ENCODE results near the gene MTERF4.
A peak's percentile ranks its signal among the peaks of the same experiment; 100 is the strongest.

MTERF4 gene, protein sequence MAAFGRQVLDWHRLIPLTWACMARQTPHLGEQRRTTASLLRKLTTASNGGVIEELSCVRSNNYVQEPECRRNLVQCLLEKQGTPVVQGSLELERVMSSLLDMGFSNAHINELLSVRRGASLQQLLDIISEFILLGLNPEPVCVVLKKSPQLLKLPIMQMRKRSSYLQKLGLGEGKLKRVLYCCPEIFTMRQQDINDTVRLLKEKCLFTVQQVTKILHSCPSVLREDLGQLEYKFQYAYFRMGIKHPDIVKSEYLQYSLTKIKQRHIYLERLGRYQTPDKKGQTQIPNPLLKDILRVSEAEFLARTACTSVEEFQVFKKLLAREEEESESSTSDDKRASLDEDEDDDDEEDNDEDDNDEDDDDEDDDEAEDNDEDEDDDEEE

DNA sequence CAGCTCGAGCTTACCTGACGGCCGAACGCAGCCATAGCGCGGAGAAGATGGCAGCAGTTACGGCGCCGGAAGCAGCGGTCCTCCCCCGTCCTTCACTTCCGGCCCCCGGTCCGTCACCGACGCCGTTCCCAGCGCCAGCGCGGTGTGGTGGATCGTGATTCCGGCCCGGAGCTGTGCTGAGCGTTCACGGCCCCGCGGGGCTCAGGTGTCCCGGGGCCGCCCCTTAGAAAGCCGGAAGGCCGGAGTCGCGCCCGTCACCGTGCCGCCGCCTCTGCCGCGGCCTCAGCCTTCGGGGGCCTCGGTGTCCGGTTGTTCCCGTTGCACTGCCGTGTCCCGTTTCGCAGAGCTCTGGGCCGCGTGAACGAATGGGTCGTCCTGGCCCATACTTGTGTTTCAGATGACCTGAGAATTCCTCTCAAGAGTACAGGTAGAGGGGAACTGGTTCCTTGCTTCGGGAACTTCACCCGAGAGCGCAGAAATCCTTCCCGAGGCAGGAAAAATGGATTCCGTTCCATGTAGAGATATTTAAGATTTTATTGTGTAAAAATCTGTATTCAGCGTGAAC, at the start of gene MTERF4:
TSS of gene MTERF4 (minus strand) at position 49 of the 565 bp plus-strand sequence. CDS start at position 35, 14 bp downstream.
- peak; percentile 47 for DNase-seq (ENCODE audit: low read depth)

DNA sequence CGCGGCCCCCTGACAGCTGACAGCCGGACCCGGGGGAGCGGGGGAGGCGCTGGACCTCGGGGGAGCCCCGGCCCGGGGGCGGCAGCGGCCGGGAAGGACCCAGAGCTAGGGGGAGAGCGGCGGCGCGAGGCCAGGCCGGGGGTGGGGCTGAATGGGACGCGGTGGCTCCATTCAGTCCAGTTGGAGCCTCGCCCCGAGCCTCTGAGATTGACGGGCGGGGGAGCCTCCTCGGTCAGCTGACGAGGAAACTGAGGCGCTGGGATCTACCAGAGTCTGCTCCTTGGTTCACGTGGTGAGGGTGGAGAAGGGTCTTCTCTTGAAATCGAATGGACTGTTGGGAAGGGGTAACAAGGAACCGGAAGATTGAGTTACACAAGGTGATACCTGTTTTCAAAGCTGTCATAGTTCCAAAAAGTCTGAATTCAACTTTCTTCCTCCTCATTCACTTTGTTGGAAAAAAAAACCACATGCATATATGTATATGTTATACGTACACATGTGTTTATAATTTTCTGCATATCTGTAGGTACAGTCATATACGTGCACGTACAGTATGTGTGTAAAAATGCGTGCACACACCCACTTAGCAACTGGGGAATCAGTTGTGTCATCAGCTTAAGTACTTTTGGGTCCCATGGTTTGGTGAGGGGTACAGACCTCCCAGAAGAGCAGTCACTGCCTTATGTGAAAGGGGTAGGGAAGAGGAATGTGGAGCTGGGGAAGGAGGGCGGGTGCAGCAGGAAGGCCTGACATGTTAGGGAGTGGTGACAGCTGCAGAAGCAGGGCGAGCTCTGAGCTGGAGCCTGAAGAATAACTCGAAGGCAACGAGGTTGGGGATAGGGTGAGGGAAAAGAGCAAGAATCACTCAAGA, 48.8 kb upstream of the MTERF4 start:
- DNase-seq (ENCODE audit: low read depth) = no peak

DNA sequence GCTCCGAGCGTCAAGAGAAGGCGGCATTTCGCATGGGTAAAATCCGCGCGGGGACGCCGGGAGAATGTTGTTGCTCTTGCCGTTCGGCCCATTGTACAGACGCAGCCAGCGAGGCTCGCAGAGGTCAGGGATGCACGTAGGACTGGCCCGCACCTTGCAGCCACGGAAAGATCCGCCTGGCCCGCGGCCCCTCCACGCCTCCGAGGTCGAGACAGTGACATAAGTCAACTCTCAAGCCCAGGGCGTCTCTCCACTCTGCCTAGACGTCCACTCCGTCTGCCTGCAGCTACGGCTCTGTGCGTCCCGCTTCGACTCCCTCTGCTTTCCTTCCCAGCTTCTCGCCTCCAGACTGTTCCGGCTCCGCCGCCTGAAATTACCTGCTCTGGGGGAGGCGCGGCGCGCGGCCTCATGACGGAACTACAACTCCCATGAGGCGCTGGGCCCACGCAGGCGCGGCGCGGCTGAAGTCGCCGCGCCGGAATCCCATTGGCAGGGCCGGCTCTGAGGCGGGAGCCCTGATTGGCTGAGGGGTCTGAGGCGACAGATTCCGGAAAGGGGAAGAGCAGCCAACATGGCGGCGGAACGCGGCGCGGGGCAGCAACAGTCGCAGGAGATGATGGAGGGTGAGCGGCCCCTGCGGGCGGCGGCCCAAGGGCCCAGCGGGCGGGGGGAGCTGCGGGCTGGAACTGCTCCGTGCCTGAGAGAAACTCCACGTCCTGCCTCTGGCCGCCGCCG, 48.0 kb upstream of the MTERF4 start, which contains the start of gene PPP1R7:
TSS of gene PPP1R7 (plus strand) at position 543 of the 735 bp plus-strand sequence. CDS start at position 572, 29 bp downstream.
- DNase-seq (ENCODE audit: low read depth) = peak; percentile 80

DNA sequence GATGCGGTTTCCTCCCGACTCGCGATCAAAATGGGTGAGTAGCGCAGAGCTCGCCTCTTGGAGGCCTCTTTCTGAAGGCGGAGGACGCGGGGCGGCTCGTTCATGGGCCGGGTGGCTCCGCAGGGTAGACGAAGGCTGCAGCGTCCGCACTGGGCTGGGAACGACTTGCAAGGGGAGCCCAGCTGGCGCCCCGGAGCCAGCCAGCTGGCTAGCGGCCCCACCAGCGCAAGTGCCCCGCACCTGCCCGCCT, 47.5 kb upstream of the MTERF4 start:
- no peak for DNase-seq (ENCODE audit: low read depth)

DNA sequence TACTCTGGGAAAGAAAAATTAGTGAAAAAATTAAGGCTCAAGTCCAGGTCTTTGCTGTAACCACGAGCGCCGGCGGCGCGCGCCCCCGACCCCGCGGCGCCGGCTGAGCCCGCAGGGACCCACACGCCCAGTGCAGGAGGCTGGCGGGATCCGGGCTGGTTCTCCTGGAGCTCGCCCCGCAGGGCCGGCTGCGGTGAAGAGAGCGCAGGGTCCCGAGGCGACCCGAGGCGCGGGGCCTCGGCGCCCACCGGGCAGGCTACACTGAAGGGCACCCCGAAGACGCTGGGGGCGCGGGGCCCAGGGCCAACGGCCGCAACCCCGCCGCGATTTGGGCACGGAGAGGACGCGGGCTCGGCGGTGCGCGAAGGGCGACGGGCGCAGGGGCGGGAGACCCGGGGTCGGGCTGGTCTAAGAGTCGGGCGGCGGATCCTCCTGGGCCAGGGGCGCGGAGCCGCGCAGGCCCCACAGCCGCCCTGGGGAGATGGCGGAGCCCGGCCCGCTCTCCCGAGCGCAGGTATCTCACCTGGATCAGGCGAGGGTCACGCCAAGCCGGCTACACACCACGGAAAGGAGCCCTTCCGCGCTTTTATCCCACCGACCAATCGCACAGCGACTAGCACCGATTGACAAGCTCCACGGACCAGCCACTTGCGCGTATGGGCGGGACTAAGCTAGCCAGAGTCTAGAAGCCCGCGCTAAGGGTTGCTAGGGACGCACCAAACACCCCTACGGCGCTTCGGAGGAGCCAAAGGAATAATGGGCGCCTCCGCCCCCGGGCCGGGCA, 47.0 kb upstream of the MTERF4 start, which contains the start of gene PASK:
TSS of gene PASK (minus strand) at position 582 of the 784 bp plus-strand sequence. CDS start 6,440 bp downstream, outside the sequence.
- peak; percentile 81 for DNase-seq (ENCODE audit: low read depth)

DNA sequence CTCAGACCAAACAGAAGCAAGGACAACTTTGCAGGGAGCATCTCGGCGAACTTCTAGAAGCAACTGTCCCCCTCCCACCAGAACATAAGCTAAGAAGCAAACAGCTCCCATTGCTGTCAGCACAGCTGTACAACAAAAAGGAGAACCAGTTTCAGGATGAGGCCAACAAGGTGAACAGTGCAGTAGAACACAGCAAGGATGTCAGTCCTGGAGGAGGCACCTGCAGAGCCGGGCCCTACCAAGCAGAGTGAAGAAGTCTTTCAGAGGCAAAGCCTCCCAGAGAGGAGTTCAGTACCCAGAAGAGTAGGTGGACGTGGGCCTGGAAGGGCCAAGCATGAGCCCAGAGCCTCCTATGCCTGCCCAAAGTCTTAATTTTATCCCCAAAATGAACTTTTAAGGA, 46.2 kb upstream of the MTERF4 start:
- DNase-seq (ENCODE audit: low read depth) = no peak

DNA sequence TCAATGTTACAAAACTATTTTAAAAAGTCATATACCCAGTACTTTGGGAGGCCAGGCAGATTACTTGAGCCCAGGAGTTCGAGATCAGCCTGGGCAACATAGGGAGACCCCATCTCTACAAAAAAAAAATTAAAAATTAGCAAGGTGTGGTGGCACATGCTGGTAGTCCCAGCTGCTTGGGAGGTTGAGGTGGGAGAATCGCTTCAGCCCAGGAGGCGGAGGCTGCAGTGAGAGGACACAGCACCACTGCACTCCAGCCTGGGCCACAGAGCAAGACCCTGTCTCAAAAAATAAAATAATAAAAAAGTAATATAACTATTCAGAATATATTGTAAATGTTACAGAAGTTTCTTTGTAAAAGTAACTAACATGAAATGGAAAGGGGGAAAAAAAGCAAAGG, 45.2 kb upstream of the MTERF4 start:
- DNase-seq (ENCODE audit: low read depth) = no peak

DNA sequence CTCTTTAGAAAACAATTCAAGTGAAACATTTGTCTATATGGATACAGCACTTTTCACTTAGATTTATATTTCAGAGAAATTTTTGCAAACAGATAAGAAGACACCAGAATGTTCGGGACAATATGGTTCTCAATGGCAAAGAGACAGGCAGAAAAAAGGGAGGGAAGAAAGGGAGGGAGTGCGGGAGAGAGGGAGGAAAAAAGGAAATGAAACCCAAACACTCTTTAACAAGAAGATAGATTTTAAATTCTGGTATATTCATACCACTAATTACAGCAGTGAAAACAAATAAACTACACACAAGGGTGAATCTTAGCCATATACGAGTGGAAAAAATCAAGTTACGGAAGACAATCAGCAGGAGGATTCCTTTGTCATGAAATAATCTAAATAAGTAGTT, 44.2 kb upstream of the MTERF4 start:
- no peak for DNase-seq (ENCODE audit: low read depth)

DNA sequence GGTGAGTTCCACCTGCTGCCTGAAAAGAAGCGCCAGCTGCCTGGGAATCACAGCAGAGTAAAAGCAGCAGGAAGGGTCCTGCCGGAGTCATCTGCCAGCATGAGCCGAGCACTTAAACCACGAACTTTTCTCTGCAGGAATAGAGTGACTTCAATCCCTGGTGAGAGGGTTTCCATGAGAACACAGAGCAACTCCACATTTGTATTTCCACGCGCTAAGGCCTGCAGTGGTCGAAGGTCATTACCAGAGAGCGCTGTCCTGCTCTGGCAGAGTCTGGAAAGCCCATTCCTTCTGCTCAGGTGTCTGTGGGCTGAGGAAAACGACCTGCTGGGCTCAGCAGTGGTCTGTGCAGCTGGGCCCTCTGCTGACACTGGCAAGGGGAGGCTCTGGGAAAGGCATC, 40.5 kb upstream of the MTERF4 start:
- no peak for DNase-seq (ENCODE audit: low read depth)

DNA sequence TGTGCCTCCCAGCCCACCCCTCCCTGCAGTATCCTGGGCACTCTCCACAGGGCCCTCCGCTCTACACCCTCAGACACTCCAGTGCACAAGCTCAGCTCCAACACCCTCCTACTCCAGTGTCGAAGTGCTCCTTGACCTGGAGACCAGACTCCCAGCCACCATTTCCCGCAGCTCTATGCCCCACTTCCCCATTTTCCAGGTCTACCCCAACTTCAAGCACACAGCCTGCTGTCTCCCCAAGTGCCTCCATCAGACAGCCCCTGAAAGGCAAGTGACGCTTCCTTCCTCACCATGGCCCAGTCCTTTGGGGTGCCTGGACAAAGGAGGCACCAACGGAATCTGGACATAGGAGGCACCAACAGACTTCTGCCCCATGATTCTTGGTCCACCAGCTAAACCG, 40.0 kb upstream of the MTERF4 start:
- no peak for DNase-seq (ENCODE audit: low read depth)

DNA sequence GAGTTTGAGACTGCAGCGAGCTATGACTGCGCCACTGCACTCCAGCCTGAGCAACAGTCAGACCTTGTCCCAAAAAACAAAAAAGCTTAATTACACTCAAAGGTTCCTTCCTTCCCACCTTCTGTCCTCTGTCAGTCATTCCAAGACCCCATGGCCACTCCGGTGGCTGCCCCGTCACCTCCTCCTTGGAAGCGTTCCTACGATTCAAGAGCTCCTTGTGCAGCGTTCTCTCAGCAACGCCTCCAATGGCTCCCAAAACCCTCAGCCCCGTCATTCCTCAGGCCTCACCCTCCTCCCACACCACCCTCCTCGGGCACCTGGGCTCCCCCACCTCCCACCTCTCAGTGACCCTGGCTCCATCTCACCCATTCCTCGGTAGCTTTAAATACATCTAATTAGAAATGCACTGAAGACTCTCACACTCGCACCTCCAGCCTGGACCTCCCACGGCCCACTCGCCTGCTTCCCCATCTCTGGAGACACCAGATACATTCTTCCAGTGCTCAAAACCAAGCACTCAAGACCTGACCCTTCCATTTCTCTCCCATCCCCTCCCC, 39.2 kb upstream of the MTERF4 start:
- no peak for DNase-seq (ENCODE audit: low read depth)

DNA sequence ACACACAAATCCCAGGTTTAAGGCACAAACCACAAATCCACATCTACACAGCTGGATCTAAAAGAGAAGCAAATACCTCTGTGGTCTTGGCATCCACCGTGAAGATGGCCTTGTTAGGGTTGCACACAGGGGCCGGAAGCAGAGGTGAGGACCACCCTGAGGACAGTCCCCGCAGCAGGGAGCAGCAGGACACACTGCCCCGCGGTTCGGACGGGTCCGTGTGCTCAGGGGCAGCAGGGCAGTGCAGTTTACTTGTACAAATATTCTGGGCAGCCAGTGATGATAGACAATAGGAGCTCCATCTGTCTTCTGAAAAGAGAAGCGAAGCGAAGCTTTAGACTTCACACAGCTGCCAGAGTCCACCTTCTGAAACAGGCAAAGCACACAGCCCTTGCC, 38.4 kb upstream of the MTERF4 start:
- DNase-seq (ENCODE audit: low read depth) = no peak

DNA sequence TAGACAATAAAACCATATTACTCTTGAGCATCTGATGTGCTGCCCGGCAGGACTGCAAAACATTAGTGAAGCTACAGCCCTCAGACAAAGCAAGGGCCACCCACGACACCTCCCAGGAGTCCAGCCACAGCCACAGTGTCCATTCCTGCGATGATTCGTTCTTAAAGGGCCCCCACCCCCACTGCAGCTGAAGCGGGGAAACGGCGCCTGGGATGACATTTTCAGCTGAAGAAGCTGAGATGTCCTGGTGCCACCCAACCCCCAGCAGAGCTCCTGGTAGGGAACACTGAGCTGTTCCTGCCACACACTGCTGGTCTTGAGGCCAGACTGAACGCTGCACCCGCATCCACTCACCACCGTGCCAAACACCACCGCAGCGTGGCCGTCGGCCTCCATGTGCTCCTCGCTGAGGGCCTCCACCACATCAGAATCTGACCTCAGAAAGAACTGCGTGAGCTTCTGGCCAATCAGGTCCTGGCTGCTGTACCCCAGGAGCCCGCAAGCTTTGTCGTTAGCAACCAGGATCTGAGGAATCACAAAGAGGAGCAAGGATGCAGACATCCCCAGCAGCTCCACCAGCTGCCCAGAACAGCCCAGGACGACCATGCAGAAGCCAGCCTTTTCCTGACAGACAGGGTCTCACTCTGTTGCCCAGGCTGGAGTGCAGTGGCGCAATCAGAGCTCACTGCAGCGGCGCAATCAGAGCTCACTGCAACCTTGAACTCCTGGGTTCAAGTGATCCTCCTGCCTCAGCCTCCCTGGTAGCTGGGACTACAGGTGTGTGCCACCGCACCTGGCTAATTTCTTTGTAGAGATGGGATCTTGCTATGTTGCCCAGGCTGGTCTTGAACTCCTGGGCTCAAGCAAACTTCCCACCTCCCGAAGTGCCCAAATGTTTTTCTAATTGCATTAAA, 37.7 kb upstream of the MTERF4 start:
- DNase-seq (ENCODE audit: low read depth) = no peak

DNA sequence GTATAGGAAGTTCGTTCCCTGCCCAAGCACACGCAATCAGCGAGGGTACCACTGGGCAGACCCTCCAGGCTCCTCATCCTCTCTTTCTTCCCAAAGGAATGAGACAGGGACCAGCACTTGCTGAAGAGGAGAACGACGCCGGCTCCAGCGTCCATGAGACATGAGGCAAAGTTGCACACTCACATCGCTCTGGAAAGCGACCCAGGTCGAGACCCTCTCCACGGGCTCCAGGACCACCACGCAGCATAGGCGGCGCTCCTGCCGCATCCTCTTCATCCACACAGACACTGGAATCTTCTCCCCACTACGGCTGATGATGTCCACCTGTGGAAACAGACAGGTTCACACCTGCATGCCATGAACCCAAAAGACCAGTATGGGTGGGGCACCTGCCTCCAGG, 36.4 kb upstream of the MTERF4 start:
- no peak for DNase-seq (ENCODE audit: low read depth)

DNA sequence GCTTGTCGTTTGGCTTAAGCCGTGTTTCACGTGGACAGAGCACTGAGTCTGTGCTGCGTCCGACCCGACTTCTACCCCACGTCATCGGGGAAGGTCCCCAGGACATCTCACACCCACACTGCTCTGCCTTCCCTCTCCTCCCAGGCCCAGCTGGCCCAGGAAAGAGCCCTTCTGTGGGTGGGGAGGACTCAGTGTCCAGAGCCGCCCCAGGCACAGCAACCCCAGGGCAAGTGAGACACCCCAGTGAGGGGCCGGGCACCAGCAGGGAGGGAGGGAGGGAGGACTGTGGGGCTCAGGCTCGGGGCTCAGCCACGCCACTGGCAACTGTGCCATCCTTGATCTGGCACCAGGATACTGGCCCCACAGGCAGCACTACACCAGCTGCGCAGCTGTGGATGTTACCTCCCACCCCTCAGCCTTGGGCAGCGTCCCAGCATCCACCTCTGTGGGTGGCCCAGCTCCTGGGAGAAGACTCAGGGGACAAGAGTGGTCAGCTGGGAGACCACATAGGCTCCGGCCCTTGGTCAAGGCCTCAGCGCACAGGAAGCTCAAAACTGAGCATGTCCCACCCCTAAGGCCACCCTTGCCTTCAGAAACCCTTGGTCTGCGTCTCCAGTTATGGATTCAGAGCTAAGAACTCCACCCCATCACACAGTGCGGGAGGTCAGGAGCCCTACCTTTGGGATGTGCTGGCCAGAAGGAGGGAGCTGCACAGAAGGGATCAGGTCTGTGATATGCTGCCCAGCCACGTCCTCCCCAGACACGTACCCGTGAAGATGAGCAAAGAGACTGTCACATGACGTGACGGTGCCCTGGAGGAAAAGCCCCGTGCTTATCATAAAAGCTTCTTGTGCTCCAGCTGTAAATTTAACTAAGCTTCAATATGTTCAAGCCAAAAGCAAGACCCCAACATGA, 35.4 kb upstream of the MTERF4 start:
- no peak for DNase-seq (ENCODE audit: low read depth)

DNA sequence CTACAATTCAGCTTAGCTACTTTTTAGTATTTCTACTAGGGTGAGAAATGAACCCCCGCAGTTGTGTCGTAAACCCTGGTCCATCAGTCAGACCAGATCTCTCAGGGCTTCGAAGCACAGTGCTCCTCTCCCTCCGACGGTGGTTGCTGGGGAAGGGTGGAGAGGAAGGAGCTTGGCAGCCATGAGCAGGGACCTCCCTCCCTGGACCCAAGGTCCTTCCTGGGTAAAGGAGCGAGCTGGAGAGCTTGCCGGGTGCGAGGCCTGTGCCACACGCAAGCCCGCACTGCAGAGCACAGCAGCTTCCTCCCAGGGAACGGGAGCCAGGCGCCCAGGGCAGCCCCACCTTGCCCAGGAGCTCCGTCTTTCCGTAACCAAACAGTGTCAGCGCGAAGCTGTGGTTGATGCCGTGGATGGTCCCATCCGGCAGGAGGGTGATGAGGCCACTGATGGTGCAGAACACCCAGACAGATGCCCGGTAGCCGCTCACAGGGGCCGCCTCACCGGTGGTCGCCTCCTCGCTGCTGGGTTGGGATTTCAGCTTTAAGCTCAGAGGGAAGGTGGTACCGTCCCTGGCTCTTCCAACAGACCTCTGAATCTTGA, 34.7 kb upstream of the MTERF4 start:
- DNase-seq (ENCODE audit: low read depth) = no peak

DNA sequence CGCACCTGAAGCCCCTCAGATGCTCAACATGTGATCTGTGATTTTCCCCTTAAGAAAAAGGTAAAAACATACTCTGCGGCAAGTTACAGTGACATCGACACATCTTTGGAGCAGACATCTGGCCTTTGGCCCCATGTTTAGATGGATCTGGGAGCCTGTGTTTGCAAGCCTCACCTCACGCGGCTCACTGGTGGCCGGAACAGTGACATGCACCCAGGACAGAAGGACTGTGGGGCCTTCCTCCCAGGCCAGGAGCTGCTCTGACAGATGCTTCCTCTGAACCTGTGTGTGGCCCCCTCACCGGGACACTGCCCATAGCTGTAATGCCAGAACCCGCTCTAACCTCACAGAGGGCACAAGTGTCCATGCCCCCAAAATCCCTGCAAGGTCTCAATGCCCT, 34.1 kb upstream of the MTERF4 start:
- DNase-seq (ENCODE audit: low read depth) = no peak

DNA sequence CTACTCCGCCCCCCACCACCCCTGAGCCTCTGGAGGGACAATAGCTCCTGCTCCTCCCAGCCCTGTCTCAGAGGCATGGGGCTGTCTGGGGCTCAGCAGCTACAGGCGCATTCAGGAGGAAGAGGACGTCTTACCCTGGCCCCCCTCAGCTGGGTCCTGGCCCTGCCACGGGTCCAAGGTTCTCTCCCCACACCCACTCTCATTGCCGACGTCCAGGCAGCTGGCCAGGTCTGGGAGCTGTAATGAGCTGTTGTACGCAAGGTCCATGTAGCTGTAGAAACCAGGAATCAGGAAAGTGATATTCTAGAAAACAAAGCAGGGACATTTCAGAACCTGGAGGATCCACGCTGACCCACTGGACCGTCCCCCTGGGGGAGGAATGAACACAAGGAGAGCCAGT, 33.6 kb upstream of the MTERF4 start:
- no peak for DNase-seq (ENCODE audit: low read depth)

DNA sequence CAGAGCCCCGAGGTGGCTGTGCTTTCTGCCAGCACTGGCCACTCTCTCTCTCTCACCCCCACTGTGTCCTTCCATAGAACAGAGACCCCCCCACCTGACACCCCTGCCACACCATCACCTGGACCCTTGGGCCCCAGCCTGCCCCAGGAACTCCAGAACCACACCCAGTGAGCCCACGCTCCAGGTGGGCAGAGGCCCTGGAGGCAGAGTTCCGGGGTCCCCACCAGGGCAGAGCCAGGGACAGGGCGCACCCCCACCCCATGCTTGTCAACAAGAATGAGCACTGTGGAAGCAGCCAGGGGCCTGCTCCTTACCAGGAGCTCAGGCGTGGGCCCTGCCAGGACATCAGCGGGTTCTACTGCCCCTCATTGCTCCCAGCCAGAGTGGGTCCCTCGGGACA, 32.6 kb upstream of the MTERF4 start:
- DNase-seq (ENCODE audit: low read depth) = no peak
